ENCODE measurements around the gene FASTKD1.
"Not testable (repeated sequence)": the region's sequence is repeated elsewhere in the genome, so short reads cannot be mapped to it uniquely, and the experiment has no call there.

FASTKD1 gene

GRCh38 chr2:169582552-169583266 lies 9.0 kb upstream of the FASTKD1 start:
- Mint-ChIP-seq H3K9me3 (peaks cover 13% of the 10 kb centered on the region), H3K4me1 (ENCODE audit: low read depth) (peaks cover 14% of the 10 kb centered on the region)
- not testable (repeated sequence) for H3K27me3 Mint-ChIP-seq (ENCODE audit: low read depth); H3K27ac Mint-ChIP-seq; H3K4me3 Mint-ChIP-seq; H3K36me3 Mint-ChIP-seq (ENCODE audit: low read depth)

GRCh38 chr2:169579044-169579443 lies 5.4 kb upstream of the FASTKD1 start:
- no peak overlapping the region for H3K4me3 Mint-ChIP-seq
- H3K4me1 Mint-ChIP-seq (ENCODE audit: low read depth): peaks cover 4% of the 10 kb centered on the region
- H3K9me3 Mint-ChIP-seq: peaks cover 11% of the 10 kb centered on the region
- no peaks in the 10 kb centered on the region for H3K27me3 Mint-ChIP-seq (ENCODE audit: low read depth)
- peaks cover 3% of the 10 kb centered on the region for H3K36me3 Mint-ChIP-seq (ENCODE audit: low read depth)
- no peak overlapping the region for H3K27ac Mint-ChIP-seq

GRCh38 chr2:169575264-169575663 lies 1.6 kb upstream of the FASTKD1 start:
- not testable (repeated sequence) for H3K27ac Mint-ChIP-seq; H3K36me3 Mint-ChIP-seq (ENCODE audit: low read depth); H3K27me3 Mint-ChIP-seq (ENCODE audit: low read depth); H3K9me3 Mint-ChIP-seq; H3K4me3 Mint-ChIP-seq
- peaks cover 12% of the 10 kb centered on the region for H3K4me1 Mint-ChIP-seq (ENCODE audit: low read depth)

GRCh38 chr2:169574539-169574938 lies 874 bp upstream of the FASTKD1 start:
- not testable (repeated sequence) for H3K27ac Mint-ChIP-seq, H3K4me3 Mint-ChIP-seq

GRCh38 chr2:169573974-169574299 lies 272 bp upstream of the FASTKD1 start:
- Mint-ChIP-seq H3K36me3 (ENCODE audit: low read depth) (peaks cover 10% of the 10 kb centered on the region), H3K4me3 (peak overlapping the region; percentile 94), H3K9me3 (no peaks in the 10 kb centered on the region), H3K27me3 (ENCODE audit: low read depth) (no peaks in the 10 kb centered on the region), H3K4me1 (ENCODE audit: low read depth) (peaks cover 18% of the 10 kb centered on the region), H3K27ac (peak overlapping the region; percentile 73)

More at GRCh38 chr2:169574539-169574938, 874 bp upstream of the FASTKD1 start:
- peaks cover 18% of the 10 kb centered on the region for H3K4me1 Mint-ChIP-seq (ENCODE audit: low read depth)
- H3K36me3 Mint-ChIP-seq (ENCODE audit: low read depth); H3K27me3 Mint-ChIP-seq (ENCODE audit: low read depth); H3K9me3 Mint-ChIP-seq: not testable (repeated sequence)

GRCh38 chr2:169572821-169573159 lies 875 bp downstream of the FASTKD1 start:
- peaks cover 18% of the 10 kb centered on the region for H3K4me1 Mint-ChIP-seq (ENCODE audit: low read depth)
- H3K9me3 Mint-ChIP-seq: no peaks in the 10 kb centered on the region
- peak overlapping the region; percentile 73 for H3K27ac Mint-ChIP-seq
- H3K36me3 Mint-ChIP-seq (ENCODE audit: low read depth): peaks cover 10% of the 10 kb centered on the region
- H3K4me3 Mint-ChIP-seq: peak overlapping the region; percentile 94
- no peaks in the 10 kb centered on the region for H3K27me3 Mint-ChIP-seq (ENCODE audit: low read depth)

- Mint-ChIP-seq H3K4me1 (ENCODE audit: low read depth) (peaks cover 18% of the 10 kb centered on the region), H3K36me3 (ENCODE audit: low read depth) (peaks cover 12% of the 10 kb centered on the region), H3K27ac (no peak overlapping the region), H3K9me3 (no peaks in the 10 kb centered on the region), H3K4me3 (no peak overlapping the region), H3K27me3 (ENCODE audit: low read depth) (no peaks in the 10 kb centered on the region)
These were observed 1.5 kb downstream of the FASTKD1 start for GRCh38 chr2:169572189-169572588.

- Mint-ChIP-seq H3K27ac (no peak overlapping the region), H3K4me3 (no peak overlapping the region), H3K36me3 (ENCODE audit: low read depth) (peaks cover 12% of the 10 kb centered on the region), H3K27me3 (ENCODE audit: low read depth) (no peaks in the 10 kb centered on the region), H3K4me1 (ENCODE audit: low read depth) (peaks cover 18% of the 10 kb centered on the region), H3K9me3 (no peaks in the 10 kb centered on the region)
These were observed 2.1 kb downstream of the FASTKD1 start for GRCh38 chr2:169571571-169571970.

GRCh38 chr2:169570752-169571151 lies 2.9 kb downstream of the FASTKD1 start:
- H3K4me3 Mint-ChIP-seq; H3K9me3 Mint-ChIP-seq; H3K27me3 Mint-ChIP-seq (ENCODE audit: low read depth); H3K27ac Mint-ChIP-seq: not testable (repeated sequence)
- Mint-ChIP-seq H3K4me1 (ENCODE audit: low read depth) (peaks cover 18% of the 10 kb centered on the region), H3K36me3 (ENCODE audit: low read depth) (peaks cover 15% of the 10 kb centered on the region)

- Mint-ChIP-seq H3K9me3 (no peaks in the 10 kb centered on the region), H3K4me3 (no peak overlapping the region), H3K36me3 (ENCODE audit: low read depth) (peaks cover 18% of the 10 kb centered on the region), H3K27me3 (ENCODE audit: low read depth) (no peaks in the 10 kb centered on the region), H3K27ac (no peak overlapping the region), H3K4me1 (ENCODE audit: low read depth) (peaks cover 18% of the 10 kb centered on the region)
These were observed 3.7 kb downstream of the FASTKD1 start for GRCh38 chr2:169569948-169570347.

- Mint-ChIP-seq H3K36me3 (ENCODE audit: low read depth) (peaks cover 19% of the 10 kb centered on the region), H3K27me3 (ENCODE audit: low read depth) (no peaks in the 10 kb centered on the region), H3K4me1 (ENCODE audit: low read depth) (peaks cover 6% of the 10 kb centered on the region), H3K9me3 (no peaks in the 10 kb centered on the region), H3K4me3 (no peak overlapping the region), H3K27ac (no peak overlapping the region)
These were observed 8.0 kb downstream of the FASTKD1 start for GRCh38 chr2:169565686-169566085.

GRCh38 chr2:169562519-169562918 lies 11.1 kb downstream of the FASTKD1 start:
- Mint-ChIP-seq H3K27ac (peak overlapping the region; percentile 20), H3K27me3 (ENCODE audit: low read depth) (no peaks in the 10 kb centered on the region), H3K36me3 (ENCODE audit: low read depth) (peaks cover 16% of the 10 kb centered on the region), H3K9me3 (no peaks in the 10 kb centered on the region), H3K4me3 (no peak overlapping the region), H3K4me1 (ENCODE audit: low read depth) (no peaks in the 10 kb centered on the region)

GRCh38 chr2:169562084-169562483 lies 11.6 kb downstream of the FASTKD1 start:
- Mint-ChIP-seq H3K36me3 (ENCODE audit: low read depth) (peaks cover 16% of the 10 kb centered on the region), H3K27ac (peak overlapping the region; percentile 20)
- not testable (repeated sequence) for H3K4me1 Mint-ChIP-seq (ENCODE audit: low read depth); H3K9me3 Mint-ChIP-seq; H3K4me3 Mint-ChIP-seq; H3K27me3 Mint-ChIP-seq (ENCODE audit: low read depth)

- H3K9me3 Mint-ChIP-seq: no peaks in the 10 kb centered on the region
- no peak overlapping the region for H3K4me3 Mint-ChIP-seq
- no peaks in the 10 kb centered on the region for H3K27me3 Mint-ChIP-seq (ENCODE audit: low read depth)
- H3K36me3 Mint-ChIP-seq (ENCODE audit: low read depth): peaks cover 16% of the 10 kb centered on the region
- H3K27ac Mint-ChIP-seq: peak overlapping the region; percentile 45
- H3K4me1 Mint-ChIP-seq (ENCODE audit: low read depth): no peaks in the 10 kb centered on the region
These were observed 12.3 kb downstream of the FASTKD1 start for GRCh38 chr2:169561364-169561763.

- Mint-ChIP-seq H3K4me1 (ENCODE audit: low read depth) (peaks cover 1% of the 10 kb centered on the region), H3K9me3 (no peaks in the 10 kb centered on the region), H3K4me3 (no peak overlapping the region), H3K27me3 (ENCODE audit: low read depth) (no peaks in the 10 kb centered on the region), H3K27ac (no peak overlapping the region), H3K36me3 (ENCODE audit: low read depth) (peaks cover 14% of the 10 kb centered on the region)
These were observed 26.9 kb downstream of the FASTKD1 start for GRCh38 chr2:169546756-169547155.

GRCh38 chr2:169542433-169542832 lies 31.2 kb downstream of the FASTKD1 start:
- Mint-ChIP-seq H3K4me1 (ENCODE audit: low read depth) (peaks cover 1% of the 10 kb centered on the region), H3K27me3 (ENCODE audit: low read depth) (no peaks in the 10 kb centered on the region), H3K36me3 (ENCODE audit: low read depth) (peaks cover 10% of the 10 kb centered on the region), H3K4me3 (no peak overlapping the region), H3K9me3 (no peaks in the 10 kb centered on the region), H3K27ac (no peak overlapping the region)

Measured in T-helper 1 cell treated with Interleukin-12 subunit alpha and Interleukin-12 subunit beta and Interleukin-4 antibody, amounts not matched to agents 30 μg/mL and 1 μg/mL, for 36 hours (primary cell).